ENCODE results near the gene RAB11B. TPM values are rescaled to one million over a fixed set of nuclear protein-coding genes. Genes with fewer than 3 reads are reported as not detected.
A peak's percentile ranks its signal among the peaks of the same experiment; 100 is the strongest.

The RAB11B gene
- total and polyA plus RNA-seq, 2 of the 13 experiments (the other 11 are each of a cell fraction or from before 2014, with no cell fraction given): 6.0 to 28.4 TPM

GRCh38 chr19:8444677-8445487 lies 54.7 kb downstream of the RAB11B start, which contains the start of gene HNRNPM (continued):
- TF ChIP-seq, protein P1, sequence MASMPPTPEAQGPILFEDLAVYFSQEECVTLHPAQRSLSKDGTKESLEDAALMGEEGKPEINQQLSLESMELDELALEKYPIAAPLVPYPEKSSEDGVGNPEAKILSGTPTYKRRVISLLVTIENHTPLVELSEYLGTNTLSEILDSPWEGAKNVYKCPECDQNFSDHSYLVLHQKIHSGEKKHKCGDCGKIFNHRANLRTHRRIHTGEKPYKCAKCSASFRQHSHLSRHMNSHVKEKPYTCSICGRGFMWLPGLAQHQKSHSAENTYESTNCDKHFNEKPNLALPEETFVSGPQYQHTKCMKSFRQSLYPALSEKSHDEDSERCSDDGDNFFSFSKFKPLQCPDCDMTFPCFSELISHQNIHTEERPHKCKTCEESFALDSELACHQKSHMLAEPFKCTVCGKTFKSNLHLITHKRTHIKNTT (CRISPR knock-in tag; IDR thresholded peaks at IDR 0.05): 0 out of 2 replicates have a peak, but pooled peaks have one; percentile 52
- TF ChIP-seq ZBTB40 (IDR thresholded peaks at IDR 0.05): no peak
- TF ChIP-seq ZBTB40 (CRISPR knock-in tag; IDR thresholded peaks at IDR 0.05): 0 out of 2 replicates have a peak, but pooled peaks have one; percentile 23
- no peak for TF ChIP-seq HOXA9 (CRISPR knock-in tag; IDR thresholded peaks at IDR 0.05; ENCODE audit: borderline replicate concordance)
- no peak for TF ChIP-seq NFRKB (IDR thresholded peaks at IDR 0.05)
- TF ChIP-seq, protein P2, sequence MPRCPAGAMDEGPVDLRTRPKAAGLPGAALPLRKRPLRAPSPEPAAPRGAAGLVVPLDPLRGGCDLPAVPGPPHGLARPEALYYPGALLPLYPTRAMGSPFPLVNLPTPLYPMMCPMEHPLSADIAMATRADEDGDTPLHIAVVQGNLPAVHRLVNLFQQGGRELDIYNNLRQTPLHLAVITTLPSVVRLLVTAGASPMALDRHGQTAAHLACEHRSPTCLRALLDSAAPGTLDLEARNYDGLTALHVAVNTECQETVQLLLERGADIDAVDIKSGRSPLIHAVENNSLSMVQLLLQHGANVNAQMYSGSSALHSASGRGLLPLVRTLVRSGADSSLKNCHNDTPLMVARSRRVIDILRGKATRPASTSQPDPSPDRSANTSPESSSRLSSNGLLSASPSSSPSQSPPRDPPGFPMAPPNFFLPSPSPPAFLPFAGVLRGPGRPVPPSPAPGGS (CRISPR knock-in tag; IDR thresholded peaks at IDR 0.05): peak; percentile 69
- no peak; the same call in 1 of the 2 replicates for TF ChIP-seq ZNF891 (CRISPR knock-in tag; IDR thresholded peaks at IDR 0.05)
- no peak for TF ChIP-seq NFKB2 (CRISPR knock-in tag; IDR thresholded peaks at IDR 0.05; ENCODE audit: borderline replicate concordance)
- TF ChIP-seq EEA1 (CRISPR knock-in tag; IDR thresholded peaks at IDR 0.05; ENCODE audit: borderline replicate concordance): no peak
- TF ChIP-seq ZNF766 (CRISPR knock-in tag; IDR thresholded peaks at IDR 0.05; ENCODE audit: borderline replicate concordance): peak; percentile 76; the same call in 1 of the 2 replicates
- TF ChIP-seq, protein P3, sequence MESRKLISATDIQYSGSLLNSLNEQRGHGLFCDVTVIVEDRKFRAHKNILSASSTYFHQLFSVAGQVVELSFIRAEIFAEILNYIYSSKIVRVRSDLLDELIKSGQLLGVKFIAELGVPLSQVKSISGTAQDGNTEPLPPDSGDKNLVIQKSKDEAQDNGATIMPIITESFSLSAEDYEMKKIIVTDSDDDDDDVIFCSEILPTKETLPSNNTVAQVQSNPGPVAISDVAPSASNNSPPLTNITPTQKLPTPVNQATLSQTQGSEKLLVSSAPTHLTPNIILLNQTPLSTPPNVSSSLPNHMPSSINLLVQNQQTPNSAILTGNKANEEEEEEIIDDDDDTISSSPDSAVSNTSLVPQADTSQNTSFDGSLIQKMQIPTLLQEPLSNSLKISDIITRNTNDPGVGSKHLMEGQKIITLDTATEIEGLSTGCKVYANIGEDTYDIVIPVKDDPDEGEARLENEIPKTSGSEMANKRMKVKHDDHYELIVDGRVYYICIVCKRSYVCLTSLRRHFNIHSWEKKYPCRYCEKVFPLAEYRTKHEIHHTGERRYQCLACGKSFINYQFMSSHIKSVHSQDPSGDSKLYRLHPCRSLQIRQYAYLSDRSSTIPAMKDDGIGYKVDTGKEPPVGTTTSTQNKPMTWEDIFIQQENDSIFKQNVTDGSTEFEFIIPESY (CRISPR knock-in tag; IDR thresholded peaks at IDR 0.05): no peak
- 0 out of 2 replicates have a peak, but pooled peaks have one; percentile 21 for TF ChIP-seq DNMT1 (CRISPR knock-in tag; IDR thresholded peaks at IDR 0.05)
- TF ChIP-seq, protein P4, sequence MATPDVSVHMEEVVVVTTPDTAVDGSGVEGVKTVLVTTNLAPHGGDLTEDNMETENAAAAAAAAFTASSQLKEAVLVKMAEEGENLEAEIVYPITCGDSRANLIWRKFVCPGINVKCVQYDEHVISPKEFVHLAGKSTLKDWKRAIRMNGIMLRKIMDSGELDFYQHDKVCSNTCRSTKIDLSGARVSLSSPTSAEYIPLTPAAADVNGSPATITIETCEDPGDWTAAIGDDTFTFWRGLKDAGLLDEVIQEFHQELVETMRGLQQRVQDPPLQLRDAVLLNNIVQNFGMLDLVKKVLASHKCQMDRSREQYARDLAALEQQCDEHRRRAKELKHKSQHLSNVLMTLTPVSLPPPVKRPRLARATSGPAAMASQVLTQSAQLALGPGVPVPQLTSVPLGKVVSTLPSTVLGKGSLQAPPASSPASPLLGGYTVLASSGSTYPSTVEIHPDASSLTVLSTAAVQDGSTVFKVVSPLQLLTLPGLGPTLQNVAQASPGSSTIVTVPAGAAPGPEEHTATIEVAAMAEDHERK (CRISPR knock-in tag; IDR thresholded peaks at IDR 0.05; ENCODE audit: low read depth): no peak
